GM12873 (cell line): ENCODE data around the gene NKIRAS2.
A peak's percentile ranks its signal among the peaks of the same experiment; 100 is the strongest.

Source experiments
- CTCF ChIP-seq: IDR thresholded peaks from 2 replicates; pipeline ENCODE4 v1.5.1; 2012; ENCODE audit warnings: low read depth, mild to moderate bottlenecking, moderate library complexity, low read length, control low read depth; ENCODE audit not compliant: insufficient read depth; ENCODE audit errors: missing control alignments

Gene NKIRAS2

DNA sequence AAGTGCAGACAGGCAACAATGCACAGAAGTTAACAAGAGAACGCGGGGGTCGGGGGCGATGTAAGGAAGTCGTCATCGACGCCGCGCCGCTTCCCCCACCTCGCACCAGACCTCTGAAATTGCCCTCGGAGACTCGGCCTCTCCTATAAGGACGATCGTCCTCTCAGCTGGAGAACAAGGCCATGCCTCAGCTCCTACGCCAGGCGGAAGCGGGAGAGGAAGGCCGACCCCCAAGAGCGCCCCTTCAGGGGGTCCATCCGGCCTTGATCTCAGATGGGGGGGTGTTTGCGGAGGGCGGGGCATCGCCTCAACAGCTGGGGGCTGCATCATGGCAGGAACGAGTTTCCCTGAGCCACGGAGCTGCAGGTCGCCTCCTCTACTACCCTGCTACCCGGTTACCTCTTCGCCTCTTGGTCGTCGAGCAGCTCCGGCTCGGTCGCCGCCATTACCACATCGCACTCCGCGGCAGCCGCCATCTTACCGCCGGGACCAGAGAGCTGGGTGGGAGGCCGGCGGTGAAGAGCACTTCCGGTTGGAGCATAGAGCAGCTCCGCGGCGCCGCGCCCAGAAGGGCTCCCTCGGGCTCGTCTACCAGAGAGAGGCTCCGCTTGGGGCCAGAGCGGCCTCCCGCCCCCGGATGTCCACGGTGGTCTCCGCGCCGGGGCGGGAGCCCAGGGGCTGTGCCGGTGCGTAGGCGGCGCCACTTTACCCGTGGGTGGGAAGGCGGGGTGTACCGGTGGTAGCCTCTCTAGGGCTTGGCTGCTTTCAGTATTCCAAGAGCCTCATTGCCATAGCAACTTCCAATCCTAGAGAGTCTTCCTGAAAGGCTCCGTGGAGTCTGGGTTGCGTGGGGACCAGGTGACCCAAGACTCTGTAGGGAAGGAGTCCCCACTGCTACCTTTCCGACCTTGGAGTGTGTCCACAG is 2.7 kb upstream of the NKIRAS2 start, which contains the start of gene DNAJC7:
Gene DNAJC7 (minus strand): TSS at position 499 of the 925 bp plus-strand sequence. CDS start 23 bp downstream, at position 476.
- peak; percentile 2 for TF ChIP-seq CTCF

GRCh38 chr17:42017866-42018200 is 2.1 kb upstream of the NKIRAS2 start:
- no peak for TF ChIP-seq CTCF

- no peak for TF ChIP-seq CTCF
Observed at GRCh38 chr17:42018339-42018738, 1.6 kb upstream of the NKIRAS2 start.

DNA sequence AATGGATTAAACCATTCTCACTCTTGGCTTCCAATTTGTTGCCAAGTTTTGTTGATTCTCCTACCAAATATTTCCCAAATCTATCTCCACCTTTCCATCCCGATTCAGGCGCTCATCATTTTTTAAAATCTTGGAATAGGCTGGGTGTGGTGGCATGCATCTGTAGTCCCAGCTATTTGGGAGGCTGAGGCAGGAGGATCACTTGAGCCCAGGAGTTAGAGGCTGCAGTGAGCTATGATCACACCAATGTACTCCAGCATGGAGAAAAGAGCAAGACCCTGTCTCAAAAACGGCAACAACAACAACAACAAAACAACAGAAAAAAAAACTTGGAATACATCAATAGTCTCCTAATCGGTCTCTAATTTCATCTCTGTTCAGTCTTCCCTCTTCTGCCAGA is 902 bp upstream of the NKIRAS2 start:
- TF ChIP-seq CTCF, result no peak

DNA sequence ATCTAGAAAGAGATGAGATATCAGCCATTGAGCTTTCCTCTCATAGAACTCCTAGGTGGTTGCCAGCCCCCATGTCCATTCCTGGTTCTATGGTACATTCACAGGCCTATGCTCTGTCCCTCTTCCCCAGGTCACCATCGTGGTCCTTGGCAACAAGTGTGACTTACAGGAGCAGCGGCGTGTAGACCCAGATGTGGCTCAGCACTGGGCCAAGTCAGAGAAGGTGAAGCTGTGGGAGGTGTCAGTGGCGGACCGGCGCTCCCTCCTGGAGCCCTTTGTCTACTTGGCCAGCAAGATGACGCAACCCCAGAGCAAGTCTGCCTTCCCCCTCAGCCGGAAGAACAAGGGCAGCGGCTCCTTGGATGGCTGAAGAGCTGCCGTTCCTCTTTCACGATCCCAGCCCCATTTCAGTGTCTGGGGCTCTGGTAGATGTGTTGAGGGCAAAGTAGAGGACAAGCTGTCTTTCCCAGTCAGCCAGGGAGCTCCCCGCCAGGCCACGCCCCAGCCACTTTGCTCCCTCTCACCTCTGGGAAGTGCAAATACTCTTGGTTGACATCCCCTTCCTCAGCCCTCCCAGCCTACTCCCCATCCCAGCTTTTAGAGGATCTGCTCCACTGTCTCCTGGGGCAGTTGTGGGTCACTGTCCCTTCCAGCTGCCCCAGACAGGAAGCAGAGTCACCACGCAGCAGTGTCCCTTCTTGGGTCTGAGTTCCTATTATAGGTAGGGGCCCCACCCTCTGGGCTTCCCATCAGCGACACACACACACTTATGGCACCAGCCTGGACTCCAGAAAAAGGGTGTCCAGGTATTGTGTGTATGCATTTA is 3.8 kb downstream of the NKIRAS2 start:
- TF ChIP-seq CTCF, result no peak

GRCh38 chr17:42025191-42025579 is 5.3 kb downstream of the NKIRAS2 start:
- no peak for TF ChIP-seq CTCF

- no peak for TF ChIP-seq CTCF
Observed at GRCh38 chr17:42025936-42026335, 6.0 kb downstream of the NKIRAS2 start.
